Astrocyte (in vitro differentiated cells and primary cell): ENCODE results near the gene TAF5. TPM values are rescaled to one million over a fixed set of nuclear protein-coding genes. Genes with fewer than 3 reads are reported as not detected.

Source experiments
- DNase-seq: peaks from one replicate; pipeline ENCODE4 v3.0.0-alpha.2; 2010; ENCODE audit warnings: low read depth
- FAIRE-seq: peaks from 2 replicates; lab custom pipeline; 2011; peaks lifted over from hg19 to GRCh38; lab: Jason Lieb, UNC
- H2AFZ ChIP-seq: 2 replicates; pipeline ENCODE4 v1.6.0; 2012; ENCODE audit warnings: low read depth, low read length, inconsistent platforms
- H3K27ac ChIP-seq: 2 replicates; pipeline ENCODE4 v1.5.1; 2011; ENCODE audit warnings: low read depth, low read length, inconsistent platforms
- H3K27me3 ChIP-seq: 2 replicates; pipeline ENCODE4 v1.6.0; 2011; ENCODE audit warnings: low read length, inconsistent platforms; ENCODE audit not compliant: insufficient read depth
- H3K36me3 ChIP-seq: 2 replicates; pipeline ENCODE4 v1.5.1; 2011; ENCODE audit warnings: low read length, inconsistent platforms; ENCODE audit not compliant: insufficient read depth
- H3K4me1 ChIP-seq: 2 replicates; pipeline ENCODE4 v1.5.1; 2011; ENCODE audit warnings: low read length, inconsistent platforms; ENCODE audit not compliant: insufficient read depth
- H3K4me2 ChIP-seq: 2 replicates; pipeline ENCODE4 v1.6.0; 2012; ENCODE audit warnings: low read length, inconsistent platforms
- H3K4me3 ChIP-seq: 2 replicates; pipeline ENCODE4 v1.5.1; 2011; ENCODE audit warnings: low read depth, mild to moderate bottlenecking, low read length, inconsistent platforms; ENCODE audit not compliant: insufficient read depth
- H3K79me2 ChIP-seq: 2 replicates; pipeline ENCODE4 v1.6.0; 2012; ENCODE audit warnings: mild to moderate bottlenecking, low read length, inconsistent platforms; ENCODE audit not compliant: insufficient read depth
- H3K9ac ChIP-seq: 2 replicates; pipeline ENCODE4 v1.6.0; 2012; ENCODE audit warnings: mild to moderate bottlenecking, low read length, inconsistent platforms
- H3K9me3 ChIP-seq: 2 replicates; pipeline ENCODE4 v1.5.1; 2012; ENCODE audit warnings: low read depth, mild to moderate bottlenecking, low read length, inconsistent platforms; ENCODE audit not compliant: insufficient read depth
- H4K20me1 ChIP-seq: 2 replicates; pipeline ENCODE4 v1.6.0; 2012; ENCODE audit warnings: low read length, inconsistent platforms; ENCODE audit not compliant: insufficient read depth
- H3K27ac Mint-ChIP-seq: one replicate; pipeline ENCODE4 v1.8.0; 2021; ENCODE audit warnings: mild to moderate bottlenecking, mixed read lengths; ENCODE audit not compliant: unreplicated experiment
- H3K27me3 Mint-ChIP-seq: one replicate; pipeline ENCODE4 v1.8.0; 2021; ENCODE audit warnings: low read depth, mixed read lengths; ENCODE audit not compliant: unreplicated experiment
- H3K36me3 Mint-ChIP-seq: one replicate; pipeline ENCODE4 v1.8.0; 2021; ENCODE audit warnings: low read depth, mixed read lengths; ENCODE audit not compliant: unreplicated experiment
- H3K4me1 Mint-ChIP-seq: one replicate; pipeline ENCODE4 v1.8.0; 2021; ENCODE audit warnings: low read depth, mixed read lengths; ENCODE audit not compliant: unreplicated experiment
- H3K4me3 Mint-ChIP-seq: one replicate; pipeline ENCODE4 v1.8.0; 2021; ENCODE audit warnings: mild to moderate bottlenecking, moderate library complexity, mixed read lengths; ENCODE audit not compliant: unreplicated experiment
- H3K9me3 Mint-ChIP-seq: one replicate; pipeline ENCODE4 v1.8.0; 2021; ENCODE audit warnings: mild to moderate bottlenecking, mixed read lengths; ENCODE audit not compliant: unreplicated experiment
- EZH2 ChIP-seq: IDR thresholded peaks from 2 replicates; pipeline ENCODE4 v1.6.1; 2012; ENCODE audit warnings: mild to moderate bottlenecking, low read length, inconsistent platforms; ENCODE audit not compliant: insufficient read depth
- total RNA-seq: library from RNA; stranded (reverse); gene quantifications from 2 replicates; pipeline ENCODE4 v1.2.1, GENCODE V29; 2021
- TF ChIP-seq, protein P1 (sequence below): IDR thresholded peaks from 2 replicates; pipeline ENCODE4 v1.5.1; 2011; ENCODE audit warnings: low read depth, mild to moderate bottlenecking, inconsistent platforms, low read length, moderate library complexity; ENCODE audit not compliant: insufficient read depth

The TAF5 gene
- total RNA-seq, 1 donor from 2014 or later = 3.3 TPM

DNA sequence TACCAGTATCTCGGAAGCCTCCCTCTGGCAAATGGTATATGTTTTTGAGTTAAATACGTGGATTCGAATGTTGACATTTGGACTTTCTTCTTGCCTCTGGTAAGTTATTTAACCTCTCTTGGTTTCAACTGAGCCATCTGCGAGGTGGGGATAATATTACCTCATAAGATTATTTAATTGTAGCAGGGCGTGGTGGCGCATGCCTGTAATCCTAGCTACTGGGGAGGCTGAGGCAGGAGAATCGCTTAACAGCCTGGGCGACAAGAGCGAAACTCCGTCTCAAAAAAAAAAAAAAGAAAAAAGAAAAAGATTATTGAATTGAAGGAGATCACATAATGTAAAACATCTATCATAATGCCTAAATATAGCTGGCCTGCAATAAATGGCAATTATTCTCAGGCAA, 396 bp upstream of the TAF5 start:
- Histone ChIP-seq H4K20me1 (no peaks in the 10 kb centered on the region), H3K4me2 (peak overlapping the region; percentile 83), H3K9me3 (no peaks in the 10 kb centered on the region), H3K9ac (peak overlapping the region; percentile 78), H3K27me3 (no peaks in the 10 kb centered on the region), H3K4me3 (peak overlapping the region; percentile 70), H3K36me3 (no peaks in the 10 kb centered on the region), H3K27ac (no peak overlapping the region), H3K4me1 (no peaks in the 10 kb centered on the region), H2AFZ (peak overlapping the region; percentile 85), H3K79me2 (peaks cover 24% of the 10 kb centered on the region)
- no peak for TF ChIP-seq EZH2
- TF ChIP-seq, protein P1, sequence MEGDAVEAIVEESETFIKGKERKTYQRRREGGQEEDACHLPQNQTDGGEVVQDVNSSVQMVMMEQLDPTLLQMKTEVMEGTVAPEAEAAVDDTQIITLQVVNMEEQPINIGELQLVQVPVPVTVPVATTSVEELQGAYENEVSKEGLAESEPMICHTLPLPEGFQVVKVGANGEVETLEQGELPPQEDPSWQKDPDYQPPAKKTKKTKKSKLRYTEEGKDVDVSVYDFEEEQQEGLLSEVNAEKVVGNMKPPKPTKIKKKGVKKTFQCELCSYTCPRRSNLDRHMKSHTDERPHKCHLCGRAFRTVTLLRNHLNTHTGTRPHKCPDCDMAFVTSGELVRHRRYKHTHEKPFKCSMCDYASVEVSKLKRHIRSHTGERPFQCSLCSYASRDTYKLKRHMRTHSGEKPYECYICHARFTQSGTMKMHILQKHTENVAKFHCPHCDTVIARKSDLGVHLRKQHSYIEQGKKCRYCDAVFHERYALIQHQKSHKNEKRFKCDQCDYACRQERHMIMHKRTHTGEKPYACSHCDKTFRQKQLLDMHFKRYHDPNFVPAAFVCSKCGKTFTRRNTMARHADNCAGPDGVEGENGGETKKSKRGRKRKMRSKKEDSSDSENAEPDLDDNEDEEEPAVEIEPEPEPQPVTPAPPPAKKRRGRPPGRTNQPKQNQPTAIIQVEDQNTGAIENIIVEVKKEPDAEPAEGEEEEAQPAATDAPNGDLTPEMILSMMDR = no peak
- peaks cover 1% of the 10 kb centered on the region for H3K4me1 Mint-ChIP-seq
- no peaks in the 10 kb centered on the region for H3K27me3 Mint-ChIP-seq
- FAIRE-seq (no peak), DNase-seq (no peak)
- H3K27ac Mint-ChIP-seq = peak overlapping the region; percentile 73
- no peaks in the 10 kb centered on the region for H3K9me3 Mint-ChIP-seq
- H3K36me3 Mint-ChIP-seq = no peaks in the 10 kb centered on the region
- peak overlapping the region; percentile 85 for H3K4me3 Mint-ChIP-seq

DNA sequence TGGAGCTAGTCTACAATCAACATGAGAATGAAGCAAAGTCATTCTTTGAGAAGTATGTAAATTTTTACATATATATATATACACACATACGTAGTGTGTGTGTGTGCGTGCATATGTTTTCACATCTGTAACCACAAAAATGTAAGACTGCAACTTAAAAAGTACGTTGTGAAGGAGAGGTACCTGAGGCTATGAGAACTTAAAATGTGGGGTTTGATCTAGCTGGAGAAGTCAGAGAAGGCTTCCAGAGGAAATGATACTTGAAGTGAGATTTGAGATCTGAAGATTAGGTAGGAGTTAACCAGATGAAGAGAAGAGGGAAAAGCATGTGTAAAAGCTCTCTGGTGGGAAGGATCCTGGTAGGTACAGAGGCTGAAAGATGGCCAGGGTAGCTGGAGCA, 5.8 kb downstream of the TAF5 start:
- FAIRE-seq = no peak

DNA sequence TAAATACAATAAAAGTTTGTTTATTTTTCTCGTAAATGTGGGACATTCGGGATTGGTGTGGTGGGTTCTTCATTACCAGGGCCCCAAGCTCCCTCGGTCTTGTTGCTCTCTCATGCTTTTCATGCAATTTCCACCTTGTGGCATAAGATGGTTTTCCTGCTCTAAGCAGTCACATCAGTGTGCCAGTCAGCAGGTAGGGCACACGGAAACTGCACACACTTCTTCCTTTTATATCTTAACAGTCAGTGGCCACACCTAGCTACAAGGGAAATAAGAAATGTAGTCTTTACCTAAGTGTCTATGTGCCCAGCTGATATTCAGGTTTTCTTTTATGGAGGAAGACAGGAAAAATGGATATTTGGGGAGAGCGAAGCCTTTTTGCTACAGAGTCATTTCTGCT, 6.5 kb downstream of the TAF5 start:
- no peak overlapping the region for H3K9ac ChIP-seq
- H3K4me2 ChIP-seq = no peak overlapping the region
- no peak for FAIRE-seq
- H3K9me3 ChIP-seq = no peaks in the 10 kb centered on the region
- H2AFZ ChIP-seq = no peak overlapping the region
- no peaks in the 10 kb centered on the region for H3K27me3 ChIP-seq
- H3K9me3 Mint-ChIP-seq = no peaks in the 10 kb centered on the region
- H4K20me1 ChIP-seq = no peaks in the 10 kb centered on the region
- H3K4me1 ChIP-seq = no peaks in the 10 kb centered on the region
- H3K4me3 Mint-ChIP-seq = no peak overlapping the region
- no peak for TF ChIP-seq EZH2
- TF ChIP-seq, protein P1 = no peak
- H3K36me3 ChIP-seq = peaks cover 4% of the 10 kb centered on the region
- H3K79me2 ChIP-seq = peaks cover 20% of the 10 kb centered on the region
- no peaks in the 10 kb centered on the region for H3K27me3 Mint-ChIP-seq
- peaks cover 10% of the 10 kb centered on the region for H3K36me3 Mint-ChIP-seq
- no peak overlapping the region for H3K27ac ChIP-seq
- no peak overlapping the region for H3K4me3 ChIP-seq
- no peak overlapping the region for H3K27ac Mint-ChIP-seq
- DNase-seq = no peak
- no peaks in the 10 kb centered on the region for H3K4me1 Mint-ChIP-seq

More for the DNA sequence above, 5.8 kb downstream of the TAF5 start:
- Mint-ChIP-seq H3K4me3 (no peak overlapping the region), H3K36me3 (peaks cover 10% of the 10 kb centered on the region), H3K27me3 (no peaks in the 10 kb centered on the region), H3K27ac (no peak overlapping the region), H3K4me1 (peaks cover 1% of the 10 kb centered on the region), H3K9me3 (no peaks in the 10 kb centered on the region)
- H3K79me2 ChIP-seq = peaks cover 24% of the 10 kb centered on the region
- H3K9me3 ChIP-seq = no peaks in the 10 kb centered on the region
- H3K27me3 ChIP-seq = no peaks in the 10 kb centered on the region
- H3K4me1 ChIP-seq = no peaks in the 10 kb centered on the region
- H3K27ac ChIP-seq = no peak overlapping the region
- DNase-seq = no peak
- no peak overlapping the region for H3K4me3 ChIP-seq
- no peak for TF ChIP-seq EZH2
- TF ChIP-seq, protein P1 = no peak
- no peak overlapping the region for H2AFZ ChIP-seq
- no peak overlapping the region for H3K9ac ChIP-seq
- peaks cover 4% of the 10 kb centered on the region for H3K36me3 ChIP-seq
- H4K20me1 ChIP-seq = no peaks in the 10 kb centered on the region
- H3K4me2 ChIP-seq = no peak overlapping the region
